HAP-1 (cell line): Measurements from ENCODE around the gene TMEM158.
A peak's percentile ranks its signal among the peaks of the same experiment; 100 is the strongest.

Experiments
- DNase-seq, 2 experiments: peaks; one replicate each; pipeline ENCODE4 v3.0.0-alpha.2; 2016 to 2020; ENCODE audit warnings: low spot score in 2 of 2
- H3K27me3 ChIP-seq: fragments of 250-450 bp; sonication (Bioruptor Pico); 2 replicates; pipeline ENCODE4 v1.5.1; 2020; ENCODE audit warnings: low read depth, mild to moderate bottlenecking, moderate library complexity
- H3K36me3 ChIP-seq: fragments of 250-450 bp; sonication (Bioruptor Pico); replicated peaks from 2 replicates; pipeline ENCODE4 v1.5.1; 2020; ENCODE audit warnings: mild to moderate bottlenecking
- H3K4me1 ChIP-seq: fragments of 250-450 bp; sonication (Bioruptor Pico); 2 replicates; pipeline ENCODE4 v1.5.1; 2020; ENCODE audit warnings: mild to moderate bottlenecking
- H3K4me3 ChIP-seq: fragments of 250-450 bp; sonication (Bioruptor Pico); 2 replicates; pipeline ENCODE4 v1.5.1; 2020; ENCODE audit warnings: mild to moderate bottlenecking, moderate library complexity
- H3K9me3 ChIP-seq: fragments of 250-450 bp; sonication (Bioruptor Pico); 2 replicates; pipeline ENCODE4 v1.5.1; 2020; ENCODE audit warnings: mild to moderate bottlenecking, moderate library complexity
- in situ Hi-C: fragments of 300-500 bp; cut with MboI; formaldehyde crosslinking; loops from 3 replicates; pipeline ENCODE4 v1.14.3; 2020; ENCODE audit warnings: low sequenced_read_pairs, inconsistent platforms, mixed read lengths

Gene TMEM158

DNA sequence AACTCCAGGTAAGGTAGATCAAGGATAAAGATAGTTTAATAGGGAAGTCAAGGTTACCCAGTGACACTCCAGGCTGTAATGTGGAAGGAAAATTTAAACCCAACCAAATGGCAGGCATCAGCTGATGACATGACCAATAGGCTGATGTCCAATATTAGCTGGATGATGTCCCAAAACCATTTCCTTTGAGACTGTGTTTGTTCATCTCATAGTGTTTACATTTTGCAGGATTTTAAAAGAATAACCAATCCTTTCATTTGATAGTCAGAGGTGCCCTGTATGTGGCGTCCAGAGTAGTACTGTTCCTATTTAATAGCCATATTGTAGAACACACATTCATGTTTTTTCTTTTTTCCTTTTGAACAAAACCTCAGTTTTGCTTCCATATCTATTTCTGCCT, 23.3 kb upstream of the TMEM158 start:
- no peaks in the 10 kb centered on the region for H3K27me3 ChIP-seq
- no peak overlapping the region for H3K4me3 ChIP-seq
- in situ Hi-C loops = no loop called here
- no peaks in the 10 kb centered on the region for H3K36me3 ChIP-seq
- peaks cover 15% of the 10 kb centered on the region for H3K4me1 ChIP-seq
- H3K9me3 ChIP-seq = no peaks in the 10 kb centered on the region
- no peak for DNase-seq

DNA sequence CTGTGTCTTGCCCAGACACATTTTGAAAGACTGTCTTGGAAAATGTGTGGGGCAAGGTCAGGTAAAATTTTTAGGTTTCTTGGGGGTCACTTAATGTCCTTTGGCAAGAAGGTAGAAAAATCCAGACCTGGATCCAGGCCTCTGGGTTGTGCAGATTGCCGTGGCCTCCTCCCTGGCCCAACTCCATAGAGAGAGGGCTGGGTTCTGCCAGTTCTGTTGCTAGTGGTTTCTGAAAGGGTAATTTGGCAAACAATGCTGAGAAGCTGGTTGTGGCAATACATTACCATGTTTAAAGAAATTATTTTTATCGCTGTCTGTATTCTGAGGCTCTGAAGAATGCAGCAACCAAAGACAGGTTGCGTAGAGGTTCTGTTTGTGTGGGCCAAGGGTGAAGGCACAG, 20.2 kb upstream of the TMEM158 start:
- in situ Hi-C loops = no loop called here
- Histone ChIP-seq H3K36me3 (no peaks in the 10 kb centered on the region), H3K4me1 (peaks cover 15% of the 10 kb centered on the region), H3K4me3 (no peak overlapping the region), H3K27me3 (no peaks in the 10 kb centered on the region), H3K9me3 (no peaks in the 10 kb centered on the region)
- DNase-seq = no peak

DNA sequence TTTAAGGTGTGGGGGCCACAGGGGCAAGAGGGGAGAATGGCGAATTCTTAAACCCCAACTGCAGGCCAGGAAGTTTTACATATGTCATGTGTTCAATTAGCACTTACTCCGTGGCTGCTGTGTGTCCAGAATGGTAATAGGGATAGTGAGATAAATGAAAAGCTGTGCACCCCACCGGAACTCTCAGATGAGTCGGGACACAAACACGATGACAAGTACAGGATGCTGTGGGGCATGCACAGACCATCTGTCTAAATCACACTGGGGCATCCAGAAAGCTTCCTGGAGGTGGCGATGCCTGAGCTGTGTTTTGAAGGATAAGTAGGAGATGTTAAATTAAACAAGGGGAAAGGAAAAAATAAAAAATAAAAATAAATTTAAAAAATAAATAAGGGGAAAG, 18.3 kb upstream of the TMEM158 start:
- in situ Hi-C loops = no loop called here

DNA sequence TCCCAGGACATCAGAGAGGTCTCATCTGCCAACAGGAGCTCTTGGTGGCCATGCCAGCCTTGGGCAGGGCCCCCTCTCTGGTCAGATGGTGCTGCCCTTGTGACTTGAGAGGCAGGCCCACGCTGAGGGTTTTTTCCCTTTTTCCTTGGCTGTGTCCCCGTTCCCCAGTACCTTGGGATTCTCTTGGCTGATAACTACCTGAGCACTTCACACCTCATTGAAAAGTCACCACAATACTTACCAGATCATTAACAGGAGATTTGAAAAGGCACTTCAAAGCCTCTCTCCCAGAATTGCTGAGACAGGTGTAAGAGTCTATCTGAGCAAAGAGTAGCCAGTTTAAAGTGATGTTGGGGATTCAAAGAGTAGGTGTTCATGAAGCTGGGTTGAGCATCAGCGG, 15.1 kb upstream of the TMEM158 start:
- DNase-seq = no peak
- no peaks in the 10 kb centered on the region for H3K27me3 ChIP-seq
- no peaks in the 10 kb centered on the region for H3K9me3 ChIP-seq
- H3K4me3 ChIP-seq = no peak overlapping the region
- no peaks in the 10 kb centered on the region for H3K4me1 ChIP-seq
- H3K36me3 ChIP-seq = no peaks in the 10 kb centered on the region; the same call in 1 of the 2 replicates
- in situ Hi-C loops = no loop called here

More for the DNA sequence above, 18.3 kb upstream of the TMEM158 start:
- H3K4me3 ChIP-seq = no peak overlapping the region
- no peak for DNase-seq
- no peaks in the 10 kb centered on the region for H3K27me3 ChIP-seq
- H3K36me3 ChIP-seq = no peaks in the 10 kb centered on the region
- peaks cover 15% of the 10 kb centered on the region for H3K4me1 ChIP-seq
- no peaks in the 10 kb centered on the region for H3K9me3 ChIP-seq

DNA sequence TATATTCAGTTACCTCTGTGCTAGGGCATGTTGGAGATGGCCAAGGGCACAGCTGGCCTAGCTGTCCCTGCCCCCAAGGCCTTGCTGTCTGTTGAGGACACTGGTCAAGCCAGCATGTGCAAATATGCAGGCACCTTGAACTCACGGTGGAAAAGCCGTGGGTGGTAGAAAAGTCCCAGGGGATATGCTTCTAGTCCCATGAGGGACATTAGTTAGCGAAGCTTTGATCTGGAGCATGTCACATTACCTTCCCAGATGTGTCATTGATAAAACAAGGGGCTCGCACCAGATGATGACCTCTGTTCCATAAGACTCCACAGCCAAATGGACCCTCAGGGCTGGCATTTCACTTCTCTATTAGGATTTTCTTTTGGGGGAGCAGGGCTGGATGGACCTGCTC, 14.2 kb upstream of the TMEM158 start:
- H3K9me3 ChIP-seq = 0 out of 2 replicates have a peak, but pooled peaks cover 3% of the 10 kb centered on the region
- DNase-seq = no peak
- no peaks in the 10 kb centered on the region for H3K27me3 ChIP-seq
- H3K36me3 ChIP-seq = no peaks in the 10 kb centered on the region; the same call in 1 of the 2 replicates
- in situ Hi-C loops = no loop called here
- H3K4me1 ChIP-seq = no peaks in the 10 kb centered on the region
- H3K4me3 ChIP-seq = no peak overlapping the region

DNA sequence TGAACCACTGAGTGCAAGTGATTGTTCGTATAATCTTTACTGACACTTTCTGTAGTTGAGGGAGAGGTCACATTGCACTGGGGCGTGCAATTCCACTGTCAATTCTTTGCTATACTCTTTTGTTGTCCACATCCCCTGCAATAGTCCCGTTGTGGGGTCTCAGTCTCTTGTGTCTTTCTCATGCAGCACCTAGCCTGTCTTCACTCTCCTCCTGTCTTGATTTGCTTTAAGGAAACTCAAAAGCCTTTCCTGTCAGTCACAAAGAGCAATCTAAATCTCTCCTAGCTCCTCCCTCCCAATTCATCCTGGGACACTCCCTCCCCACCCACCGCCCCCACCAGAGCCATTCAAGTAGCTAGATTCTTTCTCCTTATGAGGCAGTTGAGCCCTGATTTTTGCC, 13.2 kb upstream of the TMEM158 start:
- Histone ChIP-seq H3K9me3 (0 out of 2 replicates have a peak, but pooled peaks cover 3% of the 10 kb centered on the region), H3K4me3 (no peak overlapping the region), H3K36me3 (no peaks in the 10 kb centered on the region; the same call in 1 of the 2 replicates), H3K27me3 (no peaks in the 10 kb centered on the region), H3K4me1 (no peaks in the 10 kb centered on the region)
- in situ Hi-C loops = no loop called here
- no peak for DNase-seq

DNA sequence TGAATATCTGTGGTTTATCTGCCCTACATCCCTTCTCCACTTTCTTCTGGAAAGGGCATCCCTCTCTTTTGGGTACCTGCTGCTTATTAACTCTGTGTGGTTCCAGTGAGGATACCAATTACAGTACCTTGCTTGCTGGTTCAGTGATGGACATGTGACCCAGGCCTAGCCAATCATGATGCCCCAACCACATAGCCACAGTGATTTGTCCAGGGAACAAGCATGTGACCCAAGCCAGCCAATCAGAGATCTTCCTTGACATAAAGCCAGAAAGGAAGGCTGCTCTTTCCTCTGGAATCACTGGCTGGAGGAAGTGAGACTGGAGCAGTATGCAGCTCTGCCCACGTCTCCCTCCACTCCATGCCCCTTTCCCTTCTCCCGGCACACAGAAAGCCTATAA, 10.9 kb upstream of the TMEM158 start:
- no peaks in the 10 kb centered on the region for H3K4me1 ChIP-seq
- DNase-seq = no peak
- no peak overlapping the region for H3K4me3 ChIP-seq
- no peaks in the 10 kb centered on the region for H3K27me3 ChIP-seq
- 0 out of 2 replicates have a peak, but pooled peaks cover 3% of the 10 kb centered on the region for H3K9me3 ChIP-seq
- in situ Hi-C loops = no loop called here
- H3K36me3 ChIP-seq = no peaks in the 10 kb centered on the region; the same call in 1 of the 2 replicates

DNA sequence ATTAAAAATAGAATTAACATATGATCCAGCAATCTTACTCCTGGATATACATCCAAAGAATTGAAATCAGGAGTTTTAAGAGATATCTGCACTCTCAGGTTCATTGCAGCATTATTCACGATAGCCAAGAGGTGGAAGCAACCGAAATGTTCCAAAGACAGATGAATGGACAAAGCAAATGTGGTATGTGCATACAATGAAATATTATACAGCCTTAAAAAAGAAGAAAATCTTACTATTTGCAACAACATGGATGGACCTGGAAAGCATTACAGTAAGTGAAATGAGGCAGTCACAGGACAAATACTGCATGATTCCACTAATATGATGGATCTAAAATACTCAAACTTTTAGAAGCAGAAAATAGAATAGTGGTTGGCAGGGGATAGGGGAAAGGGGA, 9.3 kb upstream of the TMEM158 start:
- no peaks in the 10 kb centered on the region for H3K27me3 ChIP-seq
- H3K9me3 ChIP-seq = 0 out of 2 replicates have a peak, but pooled peaks cover 3% of the 10 kb centered on the region
- in situ Hi-C loops = no loop called here
- H3K4me3 ChIP-seq = no peak overlapping the region
- no peaks in the 10 kb centered on the region for H3K4me1 ChIP-seq
- H3K36me3 ChIP-seq = no peaks in the 10 kb centered on the region; the same call in 1 of the 2 replicates
- DNase-seq = no peak

DNA sequence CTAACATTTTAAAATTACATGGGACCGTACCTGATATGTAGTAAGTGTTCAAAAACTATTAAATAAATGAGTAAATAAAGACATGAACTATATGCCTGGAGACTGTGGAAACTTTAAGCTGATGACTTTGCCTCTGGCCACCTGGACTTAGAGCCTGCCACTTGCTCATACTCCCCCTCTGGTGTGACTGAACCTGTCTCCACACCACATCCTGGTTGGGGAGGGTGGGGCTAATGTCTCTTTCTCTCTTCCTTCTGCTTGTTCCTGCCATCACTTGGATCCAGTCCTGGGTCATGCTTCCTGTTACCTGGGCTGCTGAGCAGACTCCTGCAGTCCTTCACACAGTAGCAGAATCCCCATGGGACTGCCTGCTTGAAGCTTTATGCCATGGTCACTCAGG, 8.2 kb upstream of the TMEM158 start:
- H3K27me3 ChIP-seq = no peaks in the 10 kb centered on the region
- in situ Hi-C loops = no loop called here
- H3K9me3 ChIP-seq = 0 out of 2 replicates have a peak, but pooled peaks cover 3% of the 10 kb centered on the region
- no peaks in the 10 kb centered on the region; the same call in 1 of the 2 replicates for H3K36me3 ChIP-seq
- no peak for DNase-seq
- no peak overlapping the region for H3K4me3 ChIP-seq
- H3K4me1 ChIP-seq = no peaks in the 10 kb centered on the region

DNA sequence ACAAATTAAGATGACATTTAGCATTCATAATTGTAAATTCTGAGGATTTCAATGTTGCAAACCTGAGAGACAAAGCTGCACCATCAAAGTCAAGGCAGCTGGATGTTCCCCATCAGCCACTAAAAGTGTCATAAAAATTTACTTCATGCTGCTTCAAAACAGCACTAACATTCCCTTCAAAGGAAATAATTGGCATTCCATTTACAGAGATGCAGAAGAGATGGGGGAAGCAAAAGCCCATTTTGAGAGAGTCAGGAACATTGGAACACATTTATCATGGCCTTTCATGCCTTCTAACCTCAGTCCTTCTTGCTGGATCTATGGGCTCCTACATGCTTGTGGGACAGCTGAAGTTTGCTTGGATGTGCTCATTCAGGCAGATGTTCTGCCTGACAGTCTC, 6.4 kb upstream of the TMEM158 start:
- no peaks in the 10 kb centered on the region; the same call in 1 of the 2 replicates for H3K36me3 ChIP-seq
- no peaks in the 10 kb centered on the region for H3K27me3 ChIP-seq
- in situ Hi-C loops = no loop called here
- H3K4me1 ChIP-seq = no peaks in the 10 kb centered on the region
- 0 out of 2 replicates have a peak, but pooled peaks cover 3% of the 10 kb centered on the region for H3K9me3 ChIP-seq
- DNase-seq = no peak
- no peak overlapping the region for H3K4me3 ChIP-seq

DNA sequence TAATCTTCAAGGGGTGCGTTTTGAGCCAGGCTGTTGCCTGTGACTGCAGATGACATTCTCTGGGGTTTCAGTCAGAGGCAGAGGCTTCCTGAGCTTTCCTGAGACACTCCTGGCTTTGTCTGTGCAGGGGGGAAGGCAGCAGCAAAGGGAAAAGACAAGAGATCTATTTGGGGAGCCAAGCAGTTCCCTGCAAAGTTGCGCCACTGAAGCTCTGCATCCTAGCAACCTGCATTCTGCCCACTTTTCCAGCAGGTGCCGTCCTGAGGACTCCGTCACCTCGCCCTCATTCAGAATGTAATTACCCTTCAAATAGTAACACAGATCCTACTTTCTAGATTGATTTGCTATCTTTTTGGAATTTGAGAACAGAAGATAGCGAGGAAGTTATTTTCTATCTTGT, 1.9 kb upstream of the TMEM158 start:
- H3K4me1 ChIP-seq = peaks cover 15% of the 10 kb centered on the region
- DNase-seq = no peak
- in situ Hi-C loops = loop anchor here (10.0 kb wide), 1 partner anchor 267 kb away; no protein-coding TSS in a partner anchor

DNA sequence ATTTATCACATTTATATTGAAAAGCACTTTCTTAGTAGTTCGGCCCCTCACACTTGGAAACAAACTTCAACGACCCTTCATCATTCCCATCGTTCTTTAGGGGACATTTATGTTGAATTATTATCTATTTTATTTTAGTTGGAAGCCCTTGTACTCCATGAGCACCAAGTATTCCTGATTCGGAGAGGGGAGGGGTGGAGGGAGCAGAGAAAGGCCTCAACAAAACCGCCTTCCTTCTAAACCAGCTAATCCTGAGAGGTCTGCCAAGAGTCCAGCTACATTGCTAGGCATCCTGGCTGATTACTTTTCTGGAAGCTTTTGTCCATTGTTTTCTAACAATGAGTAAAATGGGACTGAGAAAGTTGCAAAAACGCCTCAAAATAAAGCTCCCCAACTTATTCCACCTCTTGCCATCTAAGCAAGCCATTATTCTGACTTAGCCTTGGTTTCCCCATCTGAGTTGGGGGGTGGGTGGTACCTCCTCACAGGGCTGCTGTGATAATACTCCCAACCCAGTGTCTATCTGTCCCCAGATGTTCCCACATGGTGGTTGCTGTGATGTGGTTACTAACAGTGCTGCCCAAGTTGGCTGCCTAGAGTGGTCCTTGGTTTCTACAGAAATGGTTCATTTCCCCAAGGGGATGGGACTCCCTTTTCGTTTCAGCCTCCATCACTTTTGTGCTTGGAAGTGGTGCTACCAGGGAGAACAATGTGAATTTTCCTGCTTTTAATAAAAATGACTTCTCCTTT, 1.2 kb upstream of the TMEM158 start:
- H3K4me3 ChIP-seq = no peak overlapping the region; the same call in 1 of the 2 replicates
- H3K9me3 ChIP-seq = no peaks in the 10 kb centered on the region
- DNase-seq = no peak
- no peaks in the 10 kb centered on the region for H3K27me3 ChIP-seq
- no peaks in the 10 kb centered on the region for H3K36me3 ChIP-seq
- in situ Hi-C loops = loop anchor here (10.0 kb wide), 1 partner anchor 268 kb away; no protein-coding TSS in a partner anchor
- peaks cover 15% of the 10 kb centered on the region for H3K4me1 ChIP-seq

More for the DNA sequence above, 1.9 kb upstream of the TMEM158 start:
- no peaks in the 10 kb centered on the region for H3K9me3 ChIP-seq
- H3K36me3 ChIP-seq = no peaks in the 10 kb centered on the region
- H3K27me3 ChIP-seq = no peaks in the 10 kb centered on the region
- H3K4me3 ChIP-seq = no peak overlapping the region

DNA sequence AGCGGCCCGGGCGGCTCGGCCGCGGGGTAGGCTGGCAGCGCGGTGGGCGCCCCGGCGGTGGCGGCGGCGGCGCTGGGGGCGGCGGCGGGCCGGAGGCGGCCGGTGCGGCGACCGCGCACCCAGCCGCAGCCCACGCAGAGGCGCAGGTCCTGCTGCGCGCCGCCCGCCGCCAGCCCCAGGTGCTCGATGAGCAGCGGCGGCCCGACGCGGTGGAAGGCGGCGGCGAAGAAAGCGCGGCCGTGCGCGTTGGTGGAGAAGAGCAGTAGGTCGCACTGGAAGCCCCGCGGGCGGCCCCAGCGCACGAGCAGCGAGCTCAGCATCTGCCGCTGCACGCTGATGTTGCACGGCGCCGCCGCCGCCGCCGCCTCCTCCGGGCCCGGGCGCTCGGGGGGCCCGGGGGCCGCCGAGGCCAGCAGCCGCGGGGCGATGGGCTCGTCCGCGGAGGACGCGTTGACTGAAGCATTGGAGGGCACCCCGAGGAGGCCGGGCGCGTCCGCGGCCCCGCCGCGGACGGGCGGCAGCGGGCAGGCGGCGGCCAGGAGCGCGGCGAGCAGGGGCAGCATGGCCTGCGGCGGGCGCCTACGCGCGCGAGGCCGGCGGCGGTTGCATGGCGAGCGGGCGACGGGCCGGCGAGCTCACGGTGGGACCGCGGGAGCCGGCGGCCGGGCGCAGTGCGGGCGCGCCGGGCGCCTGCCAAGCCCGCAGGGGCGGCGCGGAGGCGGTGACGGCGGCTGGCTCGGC, 452 bp downstream of the TMEM158 start:
- no peaks in the 10 kb centered on the region for H3K9me3 ChIP-seq
- DNase-seq = peak; percentile 35 to 57
- H3K36me3 ChIP-seq = no peaks in the 10 kb centered on the region
- peaks cover 15% of the 10 kb centered on the region for H3K4me1 ChIP-seq
- no peaks in the 10 kb centered on the region for H3K27me3 ChIP-seq
- in situ Hi-C loops = loop anchor here (10.0 kb wide), 1 partner anchor 269 kb away; no protein-coding TSS in a partner anchor
- peak overlapping the region; percentile 45 for H3K4me3 ChIP-seq
